ENCODE results near the gene ADGB. TPM values are rescaled to one million over a fixed set of nuclear protein-coding genes. Genes with fewer than 3 reads are reported as not detected.

The ADGB gene
- total and polyA plus RNA-seq, 9 of the 15 experiments (the other 6 are each of a cell fraction or from before 2014, with no cell fraction given): not detected

- TF ChIP-seq YY1 (IDR thresholded peaks at IDR 0.05; ENCODE audit: borderline replicate concordance in 1 of 3, control insufficient read depth in 1 of 3, extremely low read depth in 1 of 3, insufficient read depth in 3 of 3, insufficient read length in 1 of 3, insufficient replicate concordance in 2 of 3, low read depth in 1 of 3, low read length in 2 of 3): peak in 2 of 3 experiments; percentile 76 to 84
- no peak for TF ChIP-seq CBX8 (IDR thresholded peaks at IDR 0.05; ENCODE audit: borderline replicate concordance, extremely low read depth, low read depth, low read length, poor library complexity, severe bottlenecking)
- TF ChIP-seq CC2D1A (IDR thresholded peaks at IDR 0.05): peak; percentile 93
- no peak for TF ChIP-seq JUNB (CRISPR knock-in tag; conservative IDR thresholded peaks at IDR 0.05)
- TF ChIP-seq NFRKB (IDR thresholded peaks at IDR 0.05; ENCODE audit: low read depth): 0 out of 2 replicates have a peak, but pooled peaks have one; percentile 51
- TF ChIP-seq POLR3A (IDR thresholded peaks at IDR 0.05; ENCODE audit: borderline replicate concordance, extremely low read depth, insufficient read depth, insufficient read length): no peak
- TF ChIP-seq LARP7 (IDR thresholded peaks at IDR 0.05): no peak
- TF ChIP-seq ZNF57 (CRISPR knock-in tag; IDR thresholded peaks at IDR 0.05): peak; percentile 52; the same call in 1 of the 2 replicates
- TF ChIP-seq THRA (IDR thresholded peaks at IDR 0.05): no peak
- no peak; the same call in 1 of the 2 replicates for TF ChIP-seq ZNF174 (CRISPR knock-in tag; IDR thresholded peaks at IDR 0.05)
- TF ChIP-seq ZNF133 (CRISPR knock-in tag; IDR thresholded peaks at IDR 0.05): no peak
- no peak for TF ChIP-seq NUFIP1 (IDR thresholded peaks at IDR 0.05; ENCODE audit: partially characterized antibody)
- TF ChIP-seq SMARCE1 (IDR thresholded peaks at IDR 0.05): peak; percentile 21; the same call in 1 of the 2 replicates
- TF ChIP-seq HDAC3 (IDR thresholded peaks at IDR 0.05; ENCODE audit: borderline replicate concordance, partially characterized antibody): peak; percentile 44
- TF ChIP-seq ZNF444 (CRISPR knock-in tag; IDR thresholded peaks at IDR 0.05): no peak
- 0 out of 2 replicates have a peak, but pooled peaks have one; percentile 43 for TF ChIP-seq PHF21A (IDR thresholded peaks at IDR 0.05; ENCODE audit: borderline replicate concordance, low read depth)
- no peak for TF ChIP-seq ZNF764 (CRISPR knock-in tag; IDR thresholded peaks at IDR 0.05; ENCODE audit: low read depth)
- TF ChIP-seq HDGF (IDR thresholded peaks at IDR 0.05): no peak
- 0 out of 2 replicates have a peak, but pooled peaks have one; percentile 16 for TF ChIP-seq ARID3B (CRISPR knock-in tag; IDR thresholded peaks at IDR 0.05; ENCODE audit: borderline replicate concordance)
- TF ChIP-seq NRF1 (conservative IDR thresholded peaks at IDR 0.05 in 1 of 2, IDR thresholded peaks at IDR 0.05 in 1 of 2): peak; percentile 79 to 84
- peak; percentile 66; the same call in 1 of the 2 replicates for TF ChIP-seq ZNF449 (CRISPR knock-in tag; IDR thresholded peaks at IDR 0.05)
- TF ChIP-seq KDM4B (IDR thresholded peaks at IDR 0.05; ENCODE audit: borderline replicate concordance in 2 of 2, low read depth in 1 of 2): peak in 1 of 2 experiments; percentile 86; a peak in 1 of 4 replicates
- TF ChIP-seq SIN3B (IDR thresholded peaks at IDR 0.05; ENCODE audit: low read depth): peak; percentile 33; the same call in 1 of the 2 replicates
Observed at GRCh38 chr6:146857180-146857979, 258.6 kb downstream of the ADGB start (continued).
